Endothelial cell of umbilical vein (primary cell): ENCODE measurements around the gene PCBD1. TPM values are rescaled to one million over a fixed set of nuclear protein-coding genes. Genes with fewer than 3 reads are reported as not detected.

Experiments
- BruUV-seq: library from RNA; stranded (reverse); fragments of 400-500 nt; replicated peaks from 2 replicates; lab custom pipeline; 2021; lab: Mats Ljungman, UMichigan
- CTCF ChIA-PET: fragments of 300-600, 350-600 bp; sonication (Branson Sonifier 250); formaldehyde crosslinking; loops from one replicate; lab custom pipeline; 2021; ENCODE audit warnings: antibody characterized with exemption, inconsistent platforms; lab: Charles Lee
- POLR2A ChIA-PET: fragments of 300-600, 350-600 bp; sonication (Branson Sonifier 250); formaldehyde crosslinking; loops from one replicate; lab custom pipeline; 2021; ENCODE audit warnings: antibody characterized with exemption, inconsistent platforms; lab: Charles Lee
- DNase-seq: peaks from one replicate; pipeline ENCODE4 v3.0.0-alpha.2; 2011; ENCODE audit warnings: low read depth, low spot score
- FAIRE-seq: peaks from 2 replicates; lab custom pipeline; 2011; peaks lifted over from hg19 to GRCh38; lab: Jason Lieb, UNC
- H2AFZ ChIP-seq: 2 replicates; pipeline ENCODE4 v1.6.0; 2012; ENCODE audit warnings: low read depth, low read length, control low read depth, inconsistent platforms
- H3K27ac ChIP-seq: 2 replicates; pipeline ENCODE4 v1.5.1; 2011; ENCODE audit warnings: low read depth, mild to moderate bottlenecking, control low read depth, low read length, moderate library complexity; ENCODE audit not compliant: insufficient read depth
- H3K27me3 ChIP-seq, 2 experiments: 2 replicates each; pipeline versions ENCODE4 v1.6.0 to v1.6.1; 2011; ENCODE audit warnings: low read length in 2 of 2, mixed read lengths in 1 of 2; ENCODE audit not compliant: control insufficient read depth in 2 of 2, insufficient read depth in 2 of 2
- H3K36me3 ChIP-seq, 2 experiments: 2 replicates in 1 of 2; 3 replicates in 1 of 2; pipeline ENCODE4 v1.5.1; 2011; ENCODE audit warnings: low read length in 2 of 2, mild to moderate bottlenecking in 1 of 2, moderate library complexity in 1 of 2; ENCODE audit not compliant: control insufficient read depth in 2 of 2, insufficient read depth in 2 of 2; ENCODE audit errors: extremely low read depth in 1 of 2
- H3K4me1 ChIP-seq: 3 replicates; pipeline ENCODE4 v1.5.1; 2011; ENCODE audit warnings: mild to moderate bottlenecking, low read length; ENCODE audit not compliant: control insufficient read depth, insufficient read depth; ENCODE audit errors: extremely low read depth
- H3K4me2 ChIP-seq: 2 replicates; pipeline ENCODE4 v1.6.1; 2011; ENCODE audit warnings: low read length, control low read depth, mixed read lengths; ENCODE audit not compliant: insufficient read depth
- H3K4me3 ChIP-seq, 3 experiments: fragments of 200-600 bp in 1 of 3; sonication (generic), shearing (Covaris generic) in 1 of 3; replicated peaks in 1 of 3; 2 replicates each; pipeline ENCODE4 v1.5.1; 2011 to 2016; ENCODE audit warnings: control low read depth in 3 of 3, low read length in 3 of 3, mild to moderate bottlenecking in 2 of 3, inconsistent platforms in 1 of 3, low read depth in 1 of 3, moderate library complexity in 1 of 3; ENCODE audit not compliant: insufficient read depth in 1 of 3
- H3K79me2 ChIP-seq: 2 replicates; pipeline ENCODE4 v1.6.0; 2012; ENCODE audit warnings: low read length, inconsistent platforms; ENCODE audit not compliant: control insufficient read depth, insufficient read depth
- H3K9ac ChIP-seq: replicated peaks from 2 replicates; pipeline ENCODE3; 2011; ENCODE audit warnings: low read length, control low read depth; ENCODE audit not compliant: insufficient read depth; ENCODE audit errors: extremely low read depth
- H3K9me1 ChIP-seq: replicated peaks from 3 replicates; pipeline ENCODE4 v1.6.0; 2011; ENCODE audit warnings: mild to moderate bottlenecking, low read length; ENCODE audit not compliant: control insufficient read depth, insufficient read depth; ENCODE audit errors: extremely low read depth
- H3K9me3 ChIP-seq: replicated peaks from 2 replicates; pipeline ENCODE4 v1.5.1; 2012; ENCODE audit warnings: low read length, inconsistent platforms; ENCODE audit not compliant: control insufficient read depth, insufficient read depth
- H4K20me1 ChIP-seq: replicated peaks from 2 replicates; pipeline ENCODE3; 2011; ENCODE audit warnings: mild to moderate bottlenecking, low read length; ENCODE audit not compliant: control insufficient read depth, insufficient read depth; ENCODE audit errors: extremely low read depth
- EZH2 ChIP-seq: IDR thresholded peaks from 2 replicates; pipeline ENCODE4 v1.6.1; 2012; ENCODE audit warnings: borderline replicate concordance, low read depth, mild to moderate bottlenecking, moderate library complexity, low read length, inconsistent platforms; ENCODE audit not compliant: severe bottlenecking
- FOS ChIP-seq: IDR thresholded peaks from 2 replicates; pipeline ENCODE4 v1.6.1; 2011; ENCODE audit warnings: mild to moderate bottlenecking, low read length, moderate library complexity, borderline replicate concordance; ENCODE audit not compliant: insufficient read depth
- GATA2 ChIP-seq: IDR thresholded peaks from 2 replicates; pipeline ENCODE4 v1.7.0; 2011; ENCODE audit warnings: low read depth, mild to moderate bottlenecking, moderate library complexity, mixed read lengths, low read length; ENCODE audit not compliant: insufficient read length, insufficient read depth
- JUN ChIP-seq: IDR thresholded peaks from 2 replicates; pipeline ENCODE4 v1.6.1; 2011; ENCODE audit warnings: borderline replicate concordance, low read depth; ENCODE audit not compliant: insufficient read length, insufficient read depth
- MYC ChIP-seq: IDR thresholded peaks from one replicate; pipeline ENCODE4 v1.6.1; 2011; ENCODE audit warnings: mild to moderate bottlenecking, low read depth, low read length
- POLR2A ChIP-seq: IDR thresholded peaks from 2 replicates; pipeline ENCODE4 v1.6.1; 2012; ENCODE audit warnings: low read depth, mild to moderate bottlenecking, control low read depth, low read length
- POLR2AphosphoS5 ChIP-seq: IDR thresholded peaks from 2 replicates; pipeline ENCODE4 v1.6.1; 2012; ENCODE audit warnings: low read depth, mild to moderate bottlenecking, control low read depth, low read length, moderate library complexity; ENCODE audit not compliant: insufficient read depth
- dilution Hi-C: fragments of 300-500 bp; cut with MboI; formaldehyde crosslinking; loops from one replicate; pipeline ENCODE4 v1.15.0; 2019; ENCODE audit warnings: low sequenced_read_pairs; ENCODE audit not compliant: extremely low pct_ligation_motif_present
- intact Hi-C: fragments of 100-400 bp; cut with micrococcal nuclease; formaldehyde crosslinking; loops from one replicate; pipeline ENCODE4 v1.10.0; 2022
- polyA plus RNA-seq, 4 experiments: library from polyadenylated mRNA; depleted of rRNA in 3 of 4; stranded (reverse) in 3 of 4; unstranded in 1 of 4; fragments of >200 nt; gene quantifications; 2 replicates each; pipeline versions ENCODE4 v1.2.1 to v1.2.3, GENCODE V29; 2011 to 2012; ENCODE audit warnings: missing spikeins in 1 of 4
- total RNA-seq: library from RNA; stranded (reverse); gene quantifications from 2 replicates; pipeline ENCODE4 v1.2.3, GENCODE V29; 2021
- TF ChIP-seq, protein P1 (sequence below), 2 donors: IDR thresholded peaks; 1 replicate in 1 of 2; 2 replicates in 1 of 2; pipeline ENCODE4 v1.5.1; 2011; ENCODE audit warnings: low read length in 2 of 2, mild to moderate bottlenecking in 2 of 2, moderate library complexity in 2 of 2, control low read depth in 1 of 2, inconsistent platforms in 1 of 2, low read depth in 1 of 2; ENCODE audit not compliant: insufficient read depth in 1 of 2; ENCODE audit errors: extremely low read depth in 1 of 2
- TF ChIP-seq, protein P2 (sequence below): IDR thresholded peaks from 2 replicates; pipeline ENCODE4 v1.6.1; 2011; ENCODE audit not compliant: insufficient read depth, insufficient read length

The PCBD1 gene
- total and polyA plus RNA-seq, 2 donors (not counting 3 experiments of a cell fraction or from before 2014, with no cell fraction given) = 95.7 to 113 TPM

DNA sequence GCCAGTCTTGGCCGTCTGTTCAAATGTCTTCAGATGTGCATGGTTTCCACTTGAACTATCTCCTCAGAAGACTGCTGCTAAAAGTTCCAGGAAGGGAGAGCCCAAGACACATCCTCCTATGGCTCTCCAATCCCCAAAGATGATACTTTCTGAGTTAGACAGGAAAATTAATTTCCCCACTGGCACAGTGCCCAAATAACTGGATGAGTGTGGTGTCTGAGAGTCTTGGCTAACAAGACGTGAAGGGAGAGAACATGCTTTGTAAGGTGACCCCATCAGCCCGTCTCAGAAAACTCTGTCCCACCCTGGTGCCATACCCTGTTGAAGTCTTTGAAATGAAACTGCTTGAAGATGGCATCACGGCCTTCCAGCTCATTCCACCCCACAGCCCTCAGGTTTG is 2.9 kb downstream of the PCBD1 start:
- intact Hi-C loops = loop anchor here (10.0 kb wide), 1 partner anchor 421 kb away; no protein-coding TSS in a partner anchor
- no peak for DNase-seq
- dilution Hi-C loops = no loop called here
- H3K9me3 ChIP-seq = no peaks in the 10 kb centered on the region
- BruUV-seq = no TSS peak
- ChIA-PET CTCF (interaction anchor here (3.2 kb wide), 1 partner anchor 17 kb away, joined by 20 read pairs; no protein-coding TSS in a partner anchor), POLR2A (no interaction called here)
- no peak for FAIRE-seq
- TF ChIP-seq POLR2AphosphoS5 (no peak), POLR2A (no peak), EZH2 (no peak), JUN (no peak), MYC (no peak), GATA2 (no peak), FOS (no peak)
- TF ChIP-seq, protein P1, sequence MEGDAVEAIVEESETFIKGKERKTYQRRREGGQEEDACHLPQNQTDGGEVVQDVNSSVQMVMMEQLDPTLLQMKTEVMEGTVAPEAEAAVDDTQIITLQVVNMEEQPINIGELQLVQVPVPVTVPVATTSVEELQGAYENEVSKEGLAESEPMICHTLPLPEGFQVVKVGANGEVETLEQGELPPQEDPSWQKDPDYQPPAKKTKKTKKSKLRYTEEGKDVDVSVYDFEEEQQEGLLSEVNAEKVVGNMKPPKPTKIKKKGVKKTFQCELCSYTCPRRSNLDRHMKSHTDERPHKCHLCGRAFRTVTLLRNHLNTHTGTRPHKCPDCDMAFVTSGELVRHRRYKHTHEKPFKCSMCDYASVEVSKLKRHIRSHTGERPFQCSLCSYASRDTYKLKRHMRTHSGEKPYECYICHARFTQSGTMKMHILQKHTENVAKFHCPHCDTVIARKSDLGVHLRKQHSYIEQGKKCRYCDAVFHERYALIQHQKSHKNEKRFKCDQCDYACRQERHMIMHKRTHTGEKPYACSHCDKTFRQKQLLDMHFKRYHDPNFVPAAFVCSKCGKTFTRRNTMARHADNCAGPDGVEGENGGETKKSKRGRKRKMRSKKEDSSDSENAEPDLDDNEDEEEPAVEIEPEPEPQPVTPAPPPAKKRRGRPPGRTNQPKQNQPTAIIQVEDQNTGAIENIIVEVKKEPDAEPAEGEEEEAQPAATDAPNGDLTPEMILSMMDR (IDR thresholded peaks at IDR 0.05; ENCODE audit: extremely low read depth in 1 of 2, insufficient read depth in 1 of 2, low read depth in 1 of 2, low read length in 2 of 2) = no peak
- TF ChIP-seq, protein P2, sequence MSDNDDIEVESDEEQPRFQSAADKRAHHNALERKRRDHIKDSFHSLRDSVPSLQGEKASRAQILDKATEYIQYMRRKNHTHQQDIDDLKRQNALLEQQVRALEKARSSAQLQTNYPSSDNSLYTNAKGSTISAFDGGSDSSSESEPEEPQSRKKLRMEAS = no peak
- H3K4me2 ChIP-seq = no peak overlapping the region
- no peak overlapping the region for H3K27ac ChIP-seq
- no peak overlapping the region for H3K9ac ChIP-seq
- no peaks in the 10 kb centered on the region for H4K20me1 ChIP-seq
- peaks cover 12% of the 10 kb centered on the region for H3K4me1 ChIP-seq
- H3K36me3 ChIP-seq = peaks cover 5 to 6% of the 10 kb centered on the region in 2 experiments
- no peaks in the 10 kb centered on the region for H3K9me1 ChIP-seq
- no peak overlapping the region for H3K4me3 ChIP-seq
- peaks cover 8% of the 10 kb centered on the region for H3K79me2 ChIP-seq
- no peak overlapping the region for H2AFZ ChIP-seq
- H3K27me3 ChIP-seq = no peaks in the 10 kb centered on the region
